Measurements from ENCODE around the gene COCH.
"Not testable (repeated sequence)": the region's sequence is repeated elsewhere in the genome, so short reads cannot be mapped to it uniquely, and the experiment has no call there.

Gene COCH

DNA sequence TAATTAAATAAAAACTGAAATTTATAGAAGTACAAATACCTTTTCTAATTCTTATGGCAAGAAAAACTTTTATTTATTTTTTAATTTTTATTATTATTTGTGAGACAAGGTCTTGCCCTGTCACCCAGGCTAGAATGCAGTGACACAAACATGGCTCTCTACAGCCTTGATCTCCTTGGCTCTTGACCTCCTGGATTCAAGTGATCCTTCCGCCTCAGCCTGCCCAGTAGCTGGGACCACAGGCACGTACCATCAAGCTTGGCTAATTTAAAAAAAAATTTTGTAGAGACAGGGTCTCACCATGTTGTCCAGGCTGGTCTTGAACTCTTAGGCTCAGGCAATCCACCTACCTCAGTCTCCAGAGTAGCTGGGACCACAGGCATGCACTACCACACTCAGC, 47.4 kb downstream of the COCH start:
- no peak for DNase-seq
- no peak for TF ChIP-seq GATA1 (IDR thresholded peaks at IDR 0.05; ENCODE audit: low read depth, low read length)
- TF ChIP-seq POLR2A (IDR thresholded peaks at IDR 0.05; ENCODE audit: low read length), result no peak

DNA sequence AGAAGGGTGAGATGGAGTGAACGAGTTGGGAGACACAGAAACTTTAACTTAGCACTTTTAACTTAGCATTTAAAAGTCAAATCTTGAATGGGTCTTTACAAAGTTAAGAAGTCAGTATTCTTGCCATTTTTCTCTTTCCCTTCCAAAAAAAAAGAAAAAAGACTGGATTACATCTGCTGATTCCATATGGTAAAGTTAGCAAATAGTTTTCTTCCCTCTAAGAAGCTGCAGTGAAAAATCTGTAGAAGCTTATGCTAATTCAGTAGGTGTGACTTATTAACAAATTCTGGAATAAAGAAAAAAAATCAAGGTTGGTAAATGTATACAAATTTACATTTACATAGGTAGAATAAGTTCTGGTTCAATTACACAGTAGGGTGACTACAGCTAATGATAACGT, 50.9 kb downstream of the COCH start:
- no peak for TF ChIP-seq GATA1 (IDR thresholded peaks at IDR 0.05; ENCODE audit: low read depth, low read length)
- TF ChIP-seq POLR2A (IDR thresholded peaks at IDR 0.05; ENCODE audit: low read length), result no peak
- no peak for DNase-seq

DNA sequence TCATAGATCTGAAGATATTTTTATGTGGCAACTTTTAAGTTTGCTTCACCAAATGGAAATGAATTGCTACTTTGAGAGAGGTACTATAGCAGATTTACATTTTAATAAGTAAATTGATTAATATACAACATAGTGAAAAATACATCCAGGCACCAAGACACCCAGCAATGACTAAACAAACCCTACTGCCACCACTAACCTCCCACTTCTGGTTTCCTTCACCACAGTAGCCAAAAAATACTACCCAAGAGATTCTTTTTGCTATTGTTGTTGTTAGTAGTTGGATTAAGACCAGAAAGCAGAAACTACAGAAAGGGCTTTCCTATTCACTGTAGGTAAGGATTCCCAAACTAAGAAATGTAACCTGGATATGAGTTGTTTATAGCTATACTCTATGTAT, 54.1 kb downstream of the COCH start:
- TF ChIP-seq POLR2A (IDR thresholded peaks at IDR 0.05; ENCODE audit: low read length), result no peak
- no peak for TF ChIP-seq GATA1 (IDR thresholded peaks at IDR 0.05; ENCODE audit: low read depth, low read length)
- no peak for DNase-seq

DNA sequence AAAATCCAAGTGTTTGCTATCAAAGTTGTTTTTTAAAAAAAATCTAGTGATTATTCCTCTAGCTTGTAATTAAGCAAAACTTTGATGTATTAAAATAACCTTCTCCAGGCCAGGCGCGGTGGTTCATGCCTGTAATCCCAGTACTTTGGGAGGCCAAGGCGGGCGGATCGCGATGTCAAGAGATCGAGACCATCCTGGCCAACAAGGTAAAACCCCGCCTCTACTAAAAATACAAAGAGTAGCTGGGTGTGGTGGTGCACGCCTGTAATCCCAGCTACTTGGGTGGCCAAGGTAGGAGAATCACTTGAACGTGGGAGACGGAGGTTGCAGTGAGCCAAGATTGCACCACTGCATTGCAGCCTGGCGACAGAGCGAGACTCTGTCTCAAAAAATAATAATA, 59.6 kb downstream of the COCH start:
- not testable (repeated sequence) for DNase-seq

DNA sequence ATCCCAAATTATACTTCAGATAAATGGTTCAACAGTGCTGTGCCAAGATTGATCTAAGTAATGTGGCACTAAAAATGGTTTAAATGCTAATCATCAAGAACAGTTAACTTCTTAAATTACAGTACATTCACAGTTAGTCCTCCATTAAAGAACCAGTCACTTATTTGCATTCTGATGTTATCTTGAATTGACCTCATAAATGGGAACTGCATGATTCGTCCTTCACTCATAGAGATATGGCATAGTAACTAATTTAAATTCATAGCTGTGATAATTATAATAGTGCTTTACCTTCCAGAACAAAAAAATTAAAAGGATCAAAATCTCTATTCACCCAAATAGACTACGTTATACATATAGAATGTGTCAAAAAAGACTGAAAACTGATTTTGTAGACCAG, 61.1 kb downstream of the COCH start:
- TF ChIP-seq POLR2A (IDR thresholded peaks at IDR 0.05; ENCODE audit: low read length) (no peak), GATA1 (IDR thresholded peaks at IDR 0.05; ENCODE audit: low read depth, low read length) (no peak)
- no peak for DNase-seq

DNA sequence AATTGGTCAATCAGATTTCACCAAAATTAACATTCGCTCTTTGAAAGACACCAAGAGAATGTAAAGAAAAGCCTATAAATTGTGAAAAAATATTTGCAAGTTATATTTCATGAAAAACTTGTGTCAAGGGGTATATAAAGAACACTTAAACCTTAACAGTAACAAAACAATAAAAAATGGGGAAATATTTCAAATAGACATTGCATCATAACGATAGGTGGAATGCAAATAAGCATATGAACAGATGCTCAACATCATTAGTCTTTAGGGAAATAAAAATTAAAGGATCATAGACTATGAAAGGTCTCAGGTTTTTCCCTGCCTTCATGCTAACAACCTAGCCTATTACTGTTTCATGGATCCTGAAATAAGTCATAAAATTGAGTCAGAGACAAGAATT, 64.3 kb downstream of the COCH start:
- no peak for DNase-seq
- TF ChIP-seq GATA1 (IDR thresholded peaks at IDR 0.05; ENCODE audit: low read depth, low read length) (no peak), POLR2A (IDR thresholded peaks at IDR 0.05; ENCODE audit: low read length) (no peak)

All from erythroblast (primary cell).